Right atrium auricular region (tissue), 2 donors: ENCODE data around the gene EPB41. TPM values are rescaled to one million over a fixed set of nuclear protein-coding genes. Genes with fewer than 3 reads are reported as not detected.

Source experiments
- DNase-seq: peaks from one replicate; pipeline ENCODE4 v3.0.0-alpha.2; 2019; ENCODE audit warnings: low spot score
- H3K27ac ChIP-seq, 2 donors: fragments of 200-600 bp; sonication (generic); 1 replicate in 1 of 2; 2 replicates in 1 of 2; pipeline ENCODE4 v1.5.1; 2016 to 2019
- H3K27me3 ChIP-seq, 2 donors: fragments of 200-600 bp; sonication (generic); one replicate each; pipeline versions ENCODE4 v1.5.1 to v1.6.0; 2017 to 2019
- H3K36me3 ChIP-seq: fragments of 200-600 bp; sonication (generic); one replicate; pipeline ENCODE4 v1.5.1; 2016
- H3K4me1 ChIP-seq, 2 donors: fragments of 200-600 bp; sonication (generic); one replicate each; pipeline versions ENCODE4 v1.5.1 to v1.6.0; 2017 to 2019
- H3K4me3 ChIP-seq, 2 donors: fragments of 200-600 bp; sonication (generic); 1 replicate in 1 of 2; 2 replicates in 1 of 2; pipeline ENCODE4 v1.5.1; 2017 to 2019; ENCODE audit warnings: mild to moderate bottlenecking in 1 of 2, moderate library complexity in 1 of 2
- H3K9me3 ChIP-seq, 2 donors: fragments of 200-600 bp; sonication (generic); one replicate each; pipeline ENCODE4 v1.5.1; 2019
- total RNA-seq, 2 donors: library from RNA; depleted of rRNA; stranded (reverse); fragments of >200 nt; gene quantifications; one replicate each; pipeline ENCODE4 v1.1.0, GENCODE V29; 2016
- TF ChIP-seq, protein P1 (sequence below), 2 donors: fragments of 200-600 bp; sonication (generic); IDR thresholded peaks; one replicate each; pipeline ENCODE4 v1.5.1; 2019; ENCODE audit warnings: antibody characterized with exemption in 2 of 2

EPB41 gene
- total RNA-seq, 2 donors from 2014 or later: 19.1 to 25.4 TPM

DNA sequence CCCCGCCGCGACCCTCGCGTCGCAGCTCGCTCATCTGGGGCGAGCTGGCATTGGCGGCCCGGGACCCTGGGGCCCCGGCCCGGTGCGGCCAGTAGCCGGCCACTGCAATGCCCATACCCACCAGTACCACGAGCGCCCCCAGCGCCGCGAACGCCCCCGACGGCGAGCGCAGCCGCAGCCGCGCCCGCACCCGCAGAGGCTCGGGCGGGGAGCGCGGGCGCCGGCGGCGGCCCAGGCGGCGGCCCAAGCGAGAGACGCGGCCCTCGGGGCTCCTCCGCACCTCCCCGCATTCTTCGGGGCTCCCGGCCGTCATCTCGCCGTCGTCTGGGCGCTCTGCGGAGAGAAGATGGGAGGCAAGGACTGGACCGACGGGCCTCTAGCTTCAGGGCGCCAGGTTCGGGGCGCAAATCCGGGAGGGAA is 207.2 kb downstream of the EPB41 start:
- Histone ChIP-seq H3K4me1 (peaks cover 0 to 41% of the 10 kb centered on the region in 2 donors), H3K27ac (peak overlapping the region; percentile 90), H3K9me3 (no peaks in the 10 kb centered on the region), H3K27me3 (peaks cover 0 to 14% of the 10 kb centered on the region in 2 donors), H3K36me3 (peaks cover 4% of the 10 kb centered on the region), H3K4me3 (peak overlapping the region; percentile 53 to 79)
- no peak for DNase-seq
- TF ChIP-seq, protein P1, sequence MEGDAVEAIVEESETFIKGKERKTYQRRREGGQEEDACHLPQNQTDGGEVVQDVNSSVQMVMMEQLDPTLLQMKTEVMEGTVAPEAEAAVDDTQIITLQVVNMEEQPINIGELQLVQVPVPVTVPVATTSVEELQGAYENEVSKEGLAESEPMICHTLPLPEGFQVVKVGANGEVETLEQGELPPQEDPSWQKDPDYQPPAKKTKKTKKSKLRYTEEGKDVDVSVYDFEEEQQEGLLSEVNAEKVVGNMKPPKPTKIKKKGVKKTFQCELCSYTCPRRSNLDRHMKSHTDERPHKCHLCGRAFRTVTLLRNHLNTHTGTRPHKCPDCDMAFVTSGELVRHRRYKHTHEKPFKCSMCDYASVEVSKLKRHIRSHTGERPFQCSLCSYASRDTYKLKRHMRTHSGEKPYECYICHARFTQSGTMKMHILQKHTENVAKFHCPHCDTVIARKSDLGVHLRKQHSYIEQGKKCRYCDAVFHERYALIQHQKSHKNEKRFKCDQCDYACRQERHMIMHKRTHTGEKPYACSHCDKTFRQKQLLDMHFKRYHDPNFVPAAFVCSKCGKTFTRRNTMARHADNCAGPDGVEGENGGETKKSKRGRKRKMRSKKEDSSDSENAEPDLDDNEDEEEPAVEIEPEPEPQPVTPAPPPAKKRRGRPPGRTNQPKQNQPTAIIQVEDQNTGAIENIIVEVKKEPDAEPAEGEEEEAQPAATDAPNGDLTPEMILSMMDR (IDR thresholded peaks at IDR 0.05): peak in 1 of 2 donors; percentile 4

DNA sequence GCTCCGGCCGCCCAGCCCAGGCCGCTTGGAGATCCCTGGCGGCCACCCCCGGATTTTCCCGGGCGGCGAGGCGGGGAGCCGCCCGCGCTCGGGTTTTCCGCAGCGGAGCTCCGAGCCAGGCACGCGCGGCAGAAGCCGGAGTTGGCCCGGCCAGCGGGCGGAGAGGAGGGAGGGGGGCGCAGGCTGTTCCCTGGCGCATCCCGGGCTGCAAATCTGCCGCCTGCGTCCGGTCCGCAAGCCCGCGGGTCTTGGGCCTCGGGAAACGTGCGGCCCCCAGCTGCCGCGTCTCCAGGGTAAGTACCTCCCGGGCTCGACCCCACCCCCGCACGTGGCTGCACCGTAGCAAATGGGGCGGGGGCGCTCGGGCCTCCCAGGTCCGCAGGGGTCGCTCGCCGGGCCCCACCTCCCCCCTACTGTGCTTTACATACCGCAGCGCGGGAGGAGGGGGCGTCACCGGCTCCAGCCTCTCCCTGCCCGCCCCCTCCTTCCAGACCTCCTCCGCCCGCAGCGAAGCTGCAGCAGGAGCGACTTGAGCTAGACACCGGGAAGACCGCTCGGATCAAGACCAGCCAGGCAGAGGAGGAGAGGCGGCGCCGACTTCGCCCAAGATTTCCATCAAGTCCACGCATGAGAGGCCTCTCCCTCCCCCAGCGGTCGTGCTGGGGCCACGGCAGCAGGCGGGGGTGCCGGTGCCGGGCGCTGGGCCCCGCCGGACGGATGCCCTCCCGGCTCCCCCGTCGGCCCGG is 207.7 kb downstream of the EPB41 start:
- no peak for DNase-seq
- Histone ChIP-seq H3K4me3 (peak overlapping the region; percentile 53 to 79), H3K9me3 (no peaks in the 10 kb centered on the region), H3K36me3 (peaks cover 4% of the 10 kb centered on the region), H3K27ac (peak overlapping the region; percentile 90), H3K4me1 (peaks cover 0 to 41% of the 10 kb centered on the region in 2 donors), H3K27me3 (peaks cover 0 to 14% of the 10 kb centered on the region in 2 donors)
- TF ChIP-seq, protein P1 (IDR thresholded peaks at IDR 0.05): no peak

GRCh38 chr1:29122682-29123052 is 208.3 kb downstream of the EPB41 start:
- H3K27ac ChIP-seq: peak overlapping the region; percentile 90
- peaks cover 0 to 41% of the 10 kb centered on the region in 2 donors for H3K4me1 ChIP-seq
- H3K36me3 ChIP-seq: no peaks in the 10 kb centered on the region
- peak; percentile 75 for DNase-seq
- H3K4me3 ChIP-seq: peak overlapping the region; percentile 53 to 79
- TF ChIP-seq, protein P1 (IDR thresholded peaks at IDR 0.05): no peak
- peaks cover 0 to 14% of the 10 kb centered on the region in 2 donors for H3K27me3 ChIP-seq
- H3K9me3 ChIP-seq: no peaks in the 10 kb centered on the region

DNA sequence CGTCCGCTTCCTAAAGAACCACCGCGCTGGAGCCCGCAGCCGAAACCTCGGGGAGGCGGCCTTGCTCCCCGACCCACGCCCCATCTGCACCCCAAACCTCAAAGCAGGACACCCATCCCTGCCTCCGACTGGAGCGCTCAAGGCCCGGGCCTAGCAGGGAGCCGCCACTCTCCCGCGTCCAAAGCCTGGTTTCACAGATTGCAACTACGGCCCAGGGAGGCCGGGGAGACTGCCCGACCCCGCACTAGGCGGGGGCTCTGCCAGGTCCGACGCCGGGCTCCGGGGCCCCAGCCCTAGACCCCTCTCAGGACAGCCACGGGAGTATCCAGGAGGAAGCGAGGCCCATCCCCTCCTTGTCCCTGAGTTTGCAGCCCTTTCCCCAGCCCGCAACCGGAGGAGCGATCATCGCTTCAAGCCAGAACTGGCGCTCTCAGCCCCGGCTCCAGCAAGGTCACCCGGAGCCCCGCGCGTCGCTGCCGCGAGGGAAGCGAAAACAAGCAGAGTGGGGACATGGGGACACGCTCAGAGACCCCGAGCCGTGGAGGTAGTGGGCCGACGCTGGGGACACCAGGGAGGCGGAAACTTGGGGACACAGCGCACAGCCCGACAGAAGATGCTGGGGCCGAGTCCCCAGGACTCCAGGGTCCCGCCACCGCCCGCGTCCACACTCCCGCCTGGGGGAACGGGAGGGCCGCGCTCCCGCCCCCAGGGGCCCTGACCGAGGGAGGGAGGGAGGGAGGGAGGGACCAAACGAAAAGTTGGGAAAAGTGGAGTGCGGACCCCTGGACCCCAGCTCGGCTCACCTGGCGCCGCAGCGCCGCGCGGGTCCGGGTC is 208.9 kb downstream of the EPB41 start:
- Histone ChIP-seq H3K9me3 (no peaks in the 10 kb centered on the region), H3K27me3 (peaks cover 0 to 14% of the 10 kb centered on the region in 2 donors), H3K36me3 (no peaks in the 10 kb centered on the region), H3K4me1 (peaks cover 0 to 41% of the 10 kb centered on the region in 2 donors), H3K4me3 (peak overlapping the region; percentile 53 to 79), H3K27ac (peak overlapping the region; percentile 90)
- no peak for DNase-seq
- TF ChIP-seq, protein P1 (IDR thresholded peaks at IDR 0.05): no peak

DNA sequence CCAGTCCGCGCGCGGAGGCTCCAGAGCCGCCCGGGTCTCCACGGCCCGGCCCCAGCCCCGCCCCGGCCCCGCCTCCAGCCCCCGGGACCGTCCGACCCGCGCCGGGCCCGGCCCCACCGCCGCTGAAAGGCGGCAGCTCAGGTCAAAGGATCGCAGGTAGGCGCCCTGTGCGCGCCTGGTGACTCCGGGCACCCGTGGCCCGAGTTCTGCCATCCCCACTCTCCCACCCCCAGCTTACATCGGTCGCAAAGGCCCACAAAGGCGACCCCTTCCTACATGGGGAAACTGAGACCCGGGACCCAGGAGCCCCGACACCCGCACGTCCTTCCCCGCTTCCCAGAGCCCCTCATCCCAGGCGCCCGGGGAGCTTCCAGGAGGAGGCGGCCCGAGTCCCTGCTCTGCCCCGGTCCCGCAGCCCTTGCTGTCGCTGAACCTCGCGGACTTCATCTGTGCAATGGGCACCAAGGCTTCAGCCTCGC is 209.6 kb downstream of the EPB41 start, which contains the start of gene TMEM200B:
Gene TMEM200B, minus strand, starts transcription at position 17 of the 479 bp plus-strand sequence. CDS start 2,075 bp downstream, outside the sequence.
- TF ChIP-seq, protein P1 (IDR thresholded peaks at IDR 0.05): no peak
- H3K9me3 ChIP-seq: no peaks in the 10 kb centered on the region
- H3K4me3 ChIP-seq: peak within 1 kb of the TSS; percentile 53 to 79
- peaks cover 0 to 41% of the 10 kb centered on the region in 2 donors for H3K4me1 ChIP-seq
- peak within 1 kb of the TSS; percentile 90 for H3K27ac ChIP-seq
- H3K27me3 ChIP-seq: peaks cover 0 to 14% of the 10 kb centered on the region in 2 donors
- DNase-seq: no peak
- no peaks in the 10 kb centered on the region for H3K36me3 ChIP-seq
